PC-3 (cell line): ENCODE data around the gene MMP26. TPM values are rescaled to one million over a fixed set of nuclear protein-coding genes. Genes with fewer than 3 reads are reported as not detected.
"Not testable (repeated sequence)": the region's sequence is repeated elsewhere in the genome, so short reads cannot be mapped to it uniquely, and the experiment has no call there.

ENCODE experiments used
- ATAC-seq: fragments of 200-7000 bp; cut with Tn5 transposase; 2 replicates; pipeline ENCODE4 v1.9.1; 2020; ENCODE audit warnings: mild to moderate bottlenecking, moderate library complexity
- BruUV-seq: library from RNA; stranded (reverse); fragments of 400-500 nt; replicated peaks from 2 replicates; lab custom pipeline; 2021; lab: Mats Ljungman, UMichigan
- CTCF ChIA-PET: fragments of 300-600 bp; sonication (Branson Sonifier 250); formaldehyde crosslinking; loops from one replicate; lab custom pipeline; 2022; ENCODE audit warnings: antibody characterized with exemption; lab: Charles Lee
- POLR2A ChIA-PET: fragments of 300-600 bp; sonication (Branson Sonifier 250); formaldehyde crosslinking; loops from one replicate; lab custom pipeline; 2022; ENCODE audit warnings: antibody characterized with exemption; ENCODE audit not compliant: unreplicated experiment; lab: Charles Lee
- DNase-seq: peaks from one replicate; pipeline ENCODE4 v3.0.0-alpha.2; 2015
- H2AFZ ChIP-seq: fragments of 300-600 bp; sonication (generic); 2 replicates; pipeline ENCODE4 v1.6.0; 2016; ENCODE audit warnings: antibody characterized with exemption, low read length
- H3F3A ChIP-seq: fragments of 300-600 bp; sonication (generic); one replicate; pipeline ENCODE4 v1.6.0; 2017; ENCODE audit warnings: antibody characterized with exemption, low read length, control low read depth, mild to moderate bottlenecking; ENCODE audit not compliant: unreplicated experiment
- H3K27ac ChIP-seq: fragments of 300-600 bp; sonication (generic); 2 replicates; pipeline ENCODE4 v1.5.1; 2016; ENCODE audit warnings: mild to moderate bottlenecking, low read length
- H3K27me3 ChIP-seq: fragments of 300-600 bp; sonication (generic); 2 replicates; pipeline ENCODE4 v1.6.1; 2016; ENCODE audit warnings: low read length, mixed read lengths
- H3K36me3 ChIP-seq: fragments of 300-600 bp; sonication (generic); 2 replicates; pipeline ENCODE4 v1.6.1; 2016; ENCODE audit warnings: low read depth, mixed run types, low read length, mixed read lengths
- H3K4me1 ChIP-seq: fragments of 300-600 bp; sonication (generic); 2 replicates; pipeline ENCODE4 v1.5.1; 2016; ENCODE audit warnings: low read length; ENCODE audit not compliant: insufficient read depth
- H3K4me2 ChIP-seq: fragments of 300-600 bp; sonication (generic); 2 replicates; pipeline ENCODE4 v1.6.0; 2016; ENCODE audit warnings: low read length
- H3K4me3 ChIP-seq: fragments of 300-600 bp; sonication (generic); 2 replicates; pipeline ENCODE4 v1.5.1; 2016; ENCODE audit warnings: mild to moderate bottlenecking, low read length, mixed read lengths
- H3K79me2 ChIP-seq: fragments of 300-600 bp; sonication (generic); 2 replicates; pipeline ENCODE4 v1.6.1; 2017; ENCODE audit warnings: low read length, mixed read lengths
- H3K9ac ChIP-seq: fragments of 300-600 bp; sonication (generic); 2 replicates; pipeline ENCODE4 v1.6.0; 2016; ENCODE audit warnings: mild to moderate bottlenecking, low read length
- H3K9me2 ChIP-seq: fragments of 300-600 bp; sonication (generic); replicated peaks from 2 replicates; pipeline ENCODE4 v1.6.1; 2016; ENCODE audit warnings: mixed run types, low read length, mixed read lengths
- H3K9me3 ChIP-seq: fragments of 300-600 bp; sonication (generic); 2 replicates; pipeline ENCODE4 v1.6.1; 2016; ENCODE audit warnings: low read length, mixed read lengths
- H4K20me1 ChIP-seq: fragments of 300-600 bp; sonication (generic); 2 replicates; pipeline ENCODE4 v1.6.1; 2016; ENCODE audit warnings: low read length, mixed read lengths
- EZH2 ChIP-seq: fragments of 300-600 bp; sonication (generic); IDR thresholded peaks from one replicate; pipeline ENCODE4 v1.6.1; 2017; ENCODE audit warnings: antibody characterized with exemption, mild to moderate bottlenecking, low read length; ENCODE audit not compliant: unreplicated experiment
- EZH2phosphoT487 ChIP-seq: fragments of 300-600 bp; sonication (generic); IDR thresholded peaks from 2 replicates; pipeline ENCODE4 v1.6.1; 2018; ENCODE audit warnings: mild to moderate bottlenecking, antibody characterized with exemption, low read length, borderline replicate concordance
- intact Hi-C: fragments of 100-400 bp; cut with micrococcal nuclease; formaldehyde crosslinking; loops from 2 replicates; pipeline ENCODE4 v1.9.0; 2023
- total RNA-seq: library from RNA; depleted of rRNA; stranded (reverse); fragments of >200 nt; gene quantifications from 2 replicates; pipeline ENCODE4 v1.2.3, GENCODE V29; 2014
- TF ChIP-seq, protein P1 (sequence below): fragments of 300-600 bp; sonication (generic); conservative IDR thresholded peaks from 2 replicates; pipeline ENCODE4 v1.5.1; 2017; ENCODE audit warnings: antibody characterized with exemption, low read depth, mild to moderate bottlenecking, low read length

Gene MMP26
- total RNA-seq, 1 experiment from 2014 or later = not detected

DNA sequence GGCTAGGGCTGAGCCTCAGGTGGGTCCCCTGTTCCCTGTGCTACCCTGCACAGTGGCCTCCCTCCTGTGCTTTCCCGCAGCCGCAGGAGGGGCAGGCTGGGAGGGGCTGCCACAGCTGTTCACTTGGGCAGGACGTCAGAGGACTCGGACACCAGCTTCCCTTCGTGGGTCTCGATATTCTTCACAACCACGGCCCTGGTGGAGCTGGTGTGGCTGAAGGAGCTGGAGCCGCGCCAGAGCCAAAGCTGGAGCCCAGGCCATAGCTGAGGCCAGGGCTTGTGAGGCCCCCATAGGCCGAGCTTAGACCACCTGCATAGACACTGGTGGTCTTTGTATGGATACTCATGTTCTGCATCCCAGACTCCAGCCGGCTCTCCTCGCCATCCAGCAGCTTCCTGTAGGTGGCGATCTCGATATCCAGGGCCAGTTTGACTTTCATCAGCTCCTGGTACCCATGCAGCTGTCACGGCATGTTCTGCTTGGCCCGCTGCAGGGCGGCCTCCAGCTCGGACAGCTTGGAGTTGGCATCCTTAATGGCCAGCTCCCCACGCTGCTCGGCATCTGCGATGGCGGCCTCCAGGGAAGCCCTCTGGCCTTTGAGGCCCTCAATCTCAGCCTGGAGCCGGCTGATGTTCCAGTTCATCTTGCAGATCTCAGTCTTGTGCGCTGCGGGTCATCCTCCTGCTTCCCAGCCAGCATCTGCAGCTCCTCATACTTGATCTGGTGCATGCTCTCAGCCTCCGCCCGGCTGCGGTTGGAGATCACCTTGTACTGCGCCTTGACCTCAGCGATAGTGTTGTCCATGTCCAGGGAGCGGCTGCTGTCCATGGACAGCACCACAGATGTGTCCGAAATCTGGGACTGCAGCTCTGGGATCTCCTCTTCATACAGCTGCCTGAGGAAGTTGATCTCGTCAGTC is 18.3 kb downstream of the MMP26 start:
- H2AFZ ChIP-seq, H3K27ac ChIP-seq, CTCF ChIA-PET, H3K79me2 ChIP-seq, POLR2A ChIA-PET, intact Hi-C loops, H4K20me1 ChIP-seq, H3F3A ChIP-seq, BruUV-seq, DNase-seq, H3K4me3 ChIP-seq, H3K9me3 ChIP-seq, H3K27me3 ChIP-seq, H3K9ac ChIP-seq, H3K36me3 ChIP-seq, ATAC-seq, H3K4me2 ChIP-seq, H3K9me2 ChIP-seq, H3K4me1 ChIP-seq: not testable (repeated sequence)
- TF ChIP-seq, protein P1, sequence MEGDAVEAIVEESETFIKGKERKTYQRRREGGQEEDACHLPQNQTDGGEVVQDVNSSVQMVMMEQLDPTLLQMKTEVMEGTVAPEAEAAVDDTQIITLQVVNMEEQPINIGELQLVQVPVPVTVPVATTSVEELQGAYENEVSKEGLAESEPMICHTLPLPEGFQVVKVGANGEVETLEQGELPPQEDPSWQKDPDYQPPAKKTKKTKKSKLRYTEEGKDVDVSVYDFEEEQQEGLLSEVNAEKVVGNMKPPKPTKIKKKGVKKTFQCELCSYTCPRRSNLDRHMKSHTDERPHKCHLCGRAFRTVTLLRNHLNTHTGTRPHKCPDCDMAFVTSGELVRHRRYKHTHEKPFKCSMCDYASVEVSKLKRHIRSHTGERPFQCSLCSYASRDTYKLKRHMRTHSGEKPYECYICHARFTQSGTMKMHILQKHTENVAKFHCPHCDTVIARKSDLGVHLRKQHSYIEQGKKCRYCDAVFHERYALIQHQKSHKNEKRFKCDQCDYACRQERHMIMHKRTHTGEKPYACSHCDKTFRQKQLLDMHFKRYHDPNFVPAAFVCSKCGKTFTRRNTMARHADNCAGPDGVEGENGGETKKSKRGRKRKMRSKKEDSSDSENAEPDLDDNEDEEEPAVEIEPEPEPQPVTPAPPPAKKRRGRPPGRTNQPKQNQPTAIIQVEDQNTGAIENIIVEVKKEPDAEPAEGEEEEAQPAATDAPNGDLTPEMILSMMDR = 0 out of 2 replicates have a peak, but pooled peaks have one; percentile 14

DNA sequence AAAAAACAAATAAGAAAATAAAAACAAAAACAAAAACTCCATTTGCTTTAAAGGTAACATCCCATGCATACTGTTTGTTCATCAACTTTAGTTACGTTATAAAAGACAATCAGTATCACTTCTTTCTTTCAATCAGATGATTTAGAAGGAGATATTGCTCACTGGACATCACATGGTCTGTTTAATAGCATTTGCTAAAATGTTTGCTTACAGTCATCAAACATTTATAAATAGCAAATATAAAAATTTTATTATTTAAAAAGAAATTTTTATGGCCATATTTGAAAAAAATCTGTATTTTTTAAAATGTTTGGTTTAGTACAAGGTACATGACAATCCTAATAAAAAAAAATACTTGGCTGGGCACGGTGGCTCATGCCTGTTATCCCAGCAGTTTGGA is 22.6 kb downstream of the MMP26 start:
- Histone ChIP-seq H3K27me3 (no peaks in the 10 kb centered on the region), H3F3A (no peaks in the 10 kb centered on the region), H3K27ac (no peak overlapping the region), H3K4me1 (no peaks in the 10 kb centered on the region), H4K20me1 (no peaks in the 10 kb centered on the region), H3K9me2 (no peaks in the 10 kb centered on the region), H3K79me2 (no peaks in the 10 kb centered on the region), H3K4me3 (no peak overlapping the region), H3K36me3 (no peaks in the 10 kb centered on the region), H3K4me2 (no peak overlapping the region), H2AFZ (no peak overlapping the region), H3K9ac (no peak overlapping the region), H3K9me3 (no peaks in the 10 kb centered on the region)
- no TSS peak for BruUV-seq
- POLR2A ChIA-PET = no interaction called here
- no peak for TF ChIP-seq EZH2phosphoT487
- TF ChIP-seq, protein P1 = no peak
- ATAC-seq (no peak), DNase-seq (no peak)
- CTCF ChIA-PET = no interaction called here
- intact Hi-C loops = no loop called here

DNA sequence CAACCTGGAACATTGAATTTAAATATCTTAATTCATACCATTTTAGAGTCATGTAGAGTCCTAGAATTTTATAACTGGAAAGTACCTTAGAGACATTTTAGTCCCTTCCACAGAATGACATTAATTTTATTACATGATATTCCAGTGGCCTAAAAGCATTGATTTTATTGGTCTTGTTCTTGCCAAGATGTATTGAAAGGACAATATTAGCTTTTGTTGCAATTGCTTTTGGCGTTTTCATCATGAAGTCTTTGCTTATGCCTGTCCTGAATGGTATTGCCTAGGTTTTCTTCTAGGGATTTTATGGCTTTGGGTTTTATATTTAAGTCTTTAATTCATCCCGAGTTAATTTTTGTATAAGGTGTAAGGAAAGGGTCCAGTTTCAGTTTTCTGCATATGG is 36.2 kb downstream of the MMP26 start:
- Histone ChIP-seq H3K4me2 (no peak overlapping the region), H3K9ac (no peak overlapping the region), H4K20me1 (no peaks in the 10 kb centered on the region), H3K9me3 (no peaks in the 10 kb centered on the region), H3K4me3 (no peak overlapping the region), H3K27me3 (no peaks in the 10 kb centered on the region), H3K79me2 (no peaks in the 10 kb centered on the region), H3K4me1 (no peaks in the 10 kb centered on the region), H3F3A (no peaks in the 10 kb centered on the region), H3K9me2 (no peaks in the 10 kb centered on the region), H3K36me3 (no peaks in the 10 kb centered on the region), H3K27ac (no peak overlapping the region), H2AFZ (no peak overlapping the region)
- POLR2A ChIA-PET = no interaction called here
- intact Hi-C loops = no loop called here
- no TSS peak for BruUV-seq
- TF ChIP-seq, protein P1 = no peak
- TF ChIP-seq EZH2phosphoT487 = no peak
- no peak for TF ChIP-seq EZH2
- CTCF ChIA-PET = no interaction called here
- ATAC-seq = no peak
- DNase-seq = no peak
